Stimulated activated CD8-positive, alpha-beta memory T cell treated with anti-CD3 and anti-CD28 coated beads, Interleukin-15, amount 100 ng/mL, for 24 hours (primary cell): ENCODE measurements around the gene PIPOX.

Experiments
- DNase-seq: peaks from one replicate; pipeline ENCODE4 v3.0.0-alpha.2; 2020; ENCODE audit warnings: low read depth

The PIPOX gene

DNA sequence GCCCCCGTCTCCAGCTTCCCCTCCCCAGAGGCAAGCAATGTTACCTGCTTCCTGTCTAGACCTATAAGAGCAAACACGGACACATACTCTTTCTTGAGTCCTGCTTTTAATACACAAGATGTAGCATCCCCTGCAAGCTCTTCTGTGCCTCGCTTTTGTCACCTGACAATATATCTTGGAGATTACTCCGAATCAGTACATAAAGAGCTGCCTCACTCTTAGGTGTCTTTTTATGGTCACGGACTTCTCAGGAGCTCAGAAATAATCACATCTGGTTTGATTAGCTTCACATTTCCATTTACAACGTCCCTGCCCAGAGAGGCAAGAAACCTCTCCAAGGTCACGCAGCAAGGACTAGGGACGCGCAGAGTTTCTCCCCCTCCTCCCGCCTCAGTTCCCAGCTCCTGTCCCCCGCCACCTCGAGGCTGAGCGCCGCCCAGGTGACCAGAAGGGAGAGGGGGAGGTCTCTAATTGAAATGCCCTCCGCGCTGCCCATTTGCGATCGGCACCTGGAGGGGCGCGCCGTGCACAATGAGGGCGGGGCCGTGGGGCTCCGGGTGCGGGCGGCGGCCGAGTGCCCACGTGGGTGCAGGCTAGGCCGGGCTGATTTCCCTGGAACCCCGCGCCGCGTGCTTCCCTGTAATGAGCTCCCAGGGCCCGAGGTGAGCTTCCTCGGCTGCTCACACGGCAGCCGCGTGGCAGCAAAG lies 23.3 kb upstream of the PIPOX start:
- DNase-seq = no peak

- no peak for DNase-seq
Observed at GRCh38 chr17:29020576-29020975, 22.4 kb upstream of the PIPOX start.

GRCh38 chr17:29021226-29021625 lies 21.7 kb upstream of the PIPOX start:
- DNase-seq = no peak

DNA sequence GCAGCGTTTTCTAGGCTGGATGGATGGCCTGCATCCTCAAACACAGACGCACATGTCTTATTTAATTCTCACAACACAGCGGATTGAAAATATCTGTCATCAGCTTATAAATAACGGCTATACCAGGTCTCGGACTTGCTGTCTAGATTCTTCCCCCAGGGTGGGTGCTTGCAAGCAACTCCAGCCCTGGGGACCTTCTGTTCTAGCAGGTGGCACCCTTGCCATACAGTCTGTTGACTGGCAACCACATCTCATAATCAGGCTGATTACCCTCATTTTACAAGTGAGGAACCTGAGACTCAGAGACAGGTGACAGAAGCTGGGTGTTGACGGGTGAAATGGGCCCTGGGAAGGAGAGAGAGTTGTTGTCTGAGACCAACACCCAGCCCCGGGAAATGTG lies 20.9 kb upstream of the PIPOX start:
- no peak for DNase-seq

GRCh38 chr17:29024316-29024952 lies 18.5 kb upstream of the PIPOX start:
- DNase-seq = no peak

DNA sequence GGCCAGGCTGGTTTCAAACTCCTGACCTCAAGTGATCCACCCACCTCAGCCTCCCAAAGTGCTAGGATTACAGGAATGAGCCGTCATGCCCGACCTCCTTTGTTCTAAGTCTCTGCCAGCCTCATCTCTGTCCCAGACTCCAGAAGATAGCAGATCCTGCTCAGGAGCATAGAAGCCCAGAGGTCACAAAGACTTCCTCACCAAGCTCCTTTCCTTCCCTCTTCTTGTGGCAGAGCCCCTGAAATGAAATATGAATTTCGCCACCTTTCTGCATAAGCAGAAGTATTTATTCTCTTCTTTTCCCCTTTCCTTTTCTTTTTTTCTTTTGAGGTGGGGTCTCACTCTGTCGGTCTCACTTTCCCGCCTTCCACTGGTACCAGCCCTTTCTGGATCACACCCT lies 11.5 kb upstream of the PIPOX start:
- no peak for DNase-seq

DNA sequence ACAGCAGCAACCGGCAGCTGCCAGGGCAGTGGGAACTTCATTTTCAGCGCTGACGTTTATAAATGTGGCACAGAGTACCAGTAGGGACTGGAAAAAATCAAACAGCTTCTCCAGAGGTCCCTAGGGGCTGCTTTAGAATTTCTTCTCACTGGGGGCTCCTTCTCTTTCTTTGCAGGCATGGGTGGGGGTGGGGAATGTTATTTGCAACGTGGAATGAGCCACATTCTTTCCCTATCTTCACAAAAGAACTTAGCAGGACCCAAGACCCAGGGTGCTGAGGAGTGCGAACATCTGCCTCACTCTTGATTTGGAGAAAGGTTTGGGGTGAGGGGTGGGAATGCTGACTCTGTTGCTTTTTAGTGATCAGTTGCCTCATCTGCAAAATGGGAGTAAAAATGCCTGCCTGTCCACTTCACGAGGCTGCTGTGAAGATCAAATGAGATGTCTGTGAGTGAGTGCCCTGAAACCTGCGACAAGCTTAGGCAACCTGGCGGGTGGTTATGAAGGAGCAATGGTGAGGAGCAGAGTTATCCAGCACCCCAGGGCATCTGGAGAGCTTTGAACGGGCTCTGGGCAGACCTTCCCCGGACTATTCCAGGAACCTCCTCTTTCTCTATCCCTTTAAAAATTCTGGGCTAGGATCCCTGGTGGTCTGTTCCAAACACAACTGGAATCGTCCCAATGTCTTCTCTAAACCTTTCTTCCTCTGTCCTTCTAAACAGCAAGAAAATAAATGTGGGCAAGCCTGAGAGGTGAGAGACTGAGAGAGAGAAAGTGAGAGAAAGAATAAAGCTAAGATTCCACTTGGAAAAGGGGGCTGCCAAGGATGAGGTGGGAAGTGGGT lies 10.7 kb upstream of the PIPOX start:
- DNase-seq = no peak

DNA sequence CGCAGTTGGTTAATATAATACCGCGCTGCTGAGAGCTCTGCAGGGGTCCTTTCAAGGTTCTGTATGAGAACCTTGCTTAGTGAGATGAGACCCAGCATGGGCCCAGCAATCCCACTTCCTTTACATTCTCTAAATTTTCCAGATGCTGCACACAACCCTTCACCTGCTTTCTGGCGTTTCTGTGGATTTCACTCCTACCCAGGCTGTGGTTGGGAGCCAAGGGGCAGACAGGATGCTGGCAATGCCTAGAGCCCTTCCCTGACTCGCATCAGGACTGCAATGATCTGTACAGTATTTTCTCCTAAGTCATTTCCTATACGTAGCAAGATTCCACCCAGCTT lies 10.1 kb upstream of the PIPOX start:
- DNase-seq = no peak

DNA sequence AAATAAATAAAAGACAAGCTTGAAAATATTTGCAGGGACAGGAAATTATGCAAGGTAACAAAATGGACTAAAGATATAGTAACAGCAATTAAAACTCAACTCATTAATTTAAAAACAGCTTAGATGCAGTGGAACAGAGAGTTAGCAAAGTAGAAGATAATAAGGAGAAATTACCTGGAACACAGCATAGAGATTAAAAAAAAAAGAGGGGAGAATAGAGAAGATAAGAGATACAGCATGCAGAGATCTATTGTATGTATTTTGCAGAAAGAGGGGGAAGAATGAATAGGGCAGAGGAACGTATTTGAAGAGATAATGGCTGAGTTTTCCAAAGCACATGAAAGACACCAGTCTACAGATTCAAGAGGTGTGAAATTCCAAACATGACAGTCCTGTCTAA lies 8.4 kb upstream of the PIPOX start:
- no peak for DNase-seq

GRCh38 chr17:29036584-29036983 lies 6.4 kb upstream of the PIPOX start:
- DNase-seq = no peak

- no peak for DNase-seq
Observed at GRCh38 chr17:29037739-29038084, 5.2 kb upstream of the PIPOX start.

GRCh38 chr17:29038085-29038795 lies 4.7 kb upstream of the PIPOX start:
- DNase-seq = no peak

DNA sequence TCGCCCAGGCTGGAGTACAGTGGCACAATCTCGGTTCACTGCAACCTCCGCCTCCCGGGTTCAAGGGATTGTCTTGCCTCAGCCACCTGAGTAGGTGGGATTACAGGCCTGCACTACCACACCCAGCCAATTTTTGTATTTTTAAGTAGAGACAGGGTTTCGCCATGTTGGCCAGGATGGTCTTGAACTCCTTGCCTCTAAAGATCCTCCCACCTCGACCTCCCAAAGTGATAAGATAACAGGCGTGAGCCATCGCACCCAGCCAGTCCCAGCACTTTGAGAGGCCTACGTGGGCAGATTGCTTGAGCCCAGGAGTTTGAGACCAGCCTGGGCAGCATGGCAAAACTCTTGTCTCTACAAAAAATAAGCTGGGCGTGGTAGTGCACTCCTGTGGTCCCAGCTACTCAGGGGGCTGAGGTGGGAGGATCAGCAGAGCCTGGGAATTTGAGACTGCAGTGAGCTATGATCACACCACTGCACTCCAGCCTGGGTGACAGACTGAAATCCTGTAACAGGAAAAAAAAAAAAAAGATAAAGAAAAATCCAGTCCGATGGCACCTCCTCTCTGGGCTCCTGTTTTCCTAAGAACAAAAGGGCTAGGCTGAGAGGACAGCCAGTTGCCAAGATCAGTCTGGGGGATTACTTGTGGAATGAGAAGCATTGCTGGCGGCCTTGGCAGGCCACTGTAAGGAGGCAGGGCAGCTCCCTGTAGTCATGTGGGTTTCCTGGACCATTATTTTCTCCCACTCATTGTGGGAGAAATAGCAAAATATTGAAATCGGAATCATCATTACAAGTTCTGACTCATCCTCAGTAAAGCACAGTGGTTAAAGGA lies 3.0 kb upstream of the PIPOX start:
- no peak for DNase-seq

DNA sequence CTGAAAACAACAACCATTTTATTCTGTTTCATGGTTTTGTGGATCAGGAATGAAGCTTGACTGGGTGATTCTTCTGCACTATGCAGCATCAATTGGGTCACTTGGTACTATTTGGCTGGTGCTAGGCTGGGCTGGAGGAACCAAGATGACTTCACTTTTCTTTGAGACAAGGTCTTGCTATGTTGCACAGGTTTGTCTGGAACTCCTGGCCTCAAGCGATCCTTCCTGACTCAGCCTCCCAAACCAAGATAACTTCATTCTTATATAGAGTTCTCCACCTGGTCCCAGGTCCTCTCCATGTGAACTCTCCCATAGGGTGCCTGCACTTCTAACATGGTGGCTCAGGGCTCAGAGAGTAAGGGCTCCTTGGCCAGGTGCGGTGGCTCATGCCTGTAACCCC lies 1.9 kb upstream of the PIPOX start:
- DNase-seq = no peak

GRCh38 chr17:29041571-29041970 lies 1.4 kb upstream of the PIPOX start:
- DNase-seq = no peak

DNA sequence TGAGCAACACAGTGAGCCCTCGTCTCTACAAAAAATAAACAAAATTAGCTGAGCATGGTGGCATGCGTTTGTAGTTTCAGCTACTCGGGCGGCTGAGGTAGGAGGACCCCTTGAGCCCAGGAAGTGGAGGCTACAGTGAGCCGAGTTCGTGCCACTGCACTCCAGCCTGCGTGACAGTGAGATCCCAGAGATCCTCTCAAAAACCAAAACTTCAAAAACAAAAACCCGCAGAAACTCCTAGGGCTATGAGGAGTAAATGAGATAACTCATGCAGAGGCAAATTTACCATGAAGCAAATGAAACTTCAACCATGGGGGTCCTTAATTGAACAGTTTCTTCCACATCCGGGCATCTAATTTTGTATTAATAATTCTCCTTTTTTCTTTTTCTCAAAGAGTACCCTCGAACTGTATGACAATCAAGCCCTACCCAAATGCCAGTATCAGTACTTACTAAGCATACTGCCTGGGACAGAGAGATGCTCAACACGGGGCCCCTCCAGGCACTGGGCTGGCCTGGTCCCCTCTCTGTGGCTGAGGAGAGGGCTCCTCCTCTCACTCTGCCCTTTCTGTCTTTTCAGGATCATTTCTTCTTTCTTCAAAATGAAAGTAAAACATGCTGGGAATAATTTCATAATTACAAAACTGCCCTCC lies 789 bp upstream of the PIPOX start:
- DNase-seq = no peak

- no peak for DNase-seq
Observed at GRCh38 chr17:29043539-29044145, 701 bp downstream of the PIPOX start.

DNA sequence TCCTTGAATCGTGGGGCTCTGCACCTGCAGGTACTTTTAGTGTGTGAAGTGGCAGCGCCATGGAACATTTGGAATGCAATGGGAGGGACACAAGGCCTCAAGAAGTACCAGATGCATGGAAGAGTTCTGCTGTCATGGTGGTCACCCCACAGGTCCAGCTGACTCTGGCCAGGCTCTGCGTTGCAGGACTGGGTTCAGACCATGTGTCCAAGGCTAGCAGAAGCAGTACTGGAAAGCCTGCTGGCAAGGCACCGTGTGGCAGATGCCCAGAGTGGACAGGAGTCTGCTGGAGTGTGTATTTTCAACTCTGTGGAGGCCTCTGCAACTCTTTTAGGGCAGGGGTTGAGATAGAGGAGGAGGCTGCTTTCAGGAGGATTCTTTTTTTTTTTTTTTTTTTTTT lies 2.1 kb downstream of the PIPOX start:
- no peak for DNase-seq

DNA sequence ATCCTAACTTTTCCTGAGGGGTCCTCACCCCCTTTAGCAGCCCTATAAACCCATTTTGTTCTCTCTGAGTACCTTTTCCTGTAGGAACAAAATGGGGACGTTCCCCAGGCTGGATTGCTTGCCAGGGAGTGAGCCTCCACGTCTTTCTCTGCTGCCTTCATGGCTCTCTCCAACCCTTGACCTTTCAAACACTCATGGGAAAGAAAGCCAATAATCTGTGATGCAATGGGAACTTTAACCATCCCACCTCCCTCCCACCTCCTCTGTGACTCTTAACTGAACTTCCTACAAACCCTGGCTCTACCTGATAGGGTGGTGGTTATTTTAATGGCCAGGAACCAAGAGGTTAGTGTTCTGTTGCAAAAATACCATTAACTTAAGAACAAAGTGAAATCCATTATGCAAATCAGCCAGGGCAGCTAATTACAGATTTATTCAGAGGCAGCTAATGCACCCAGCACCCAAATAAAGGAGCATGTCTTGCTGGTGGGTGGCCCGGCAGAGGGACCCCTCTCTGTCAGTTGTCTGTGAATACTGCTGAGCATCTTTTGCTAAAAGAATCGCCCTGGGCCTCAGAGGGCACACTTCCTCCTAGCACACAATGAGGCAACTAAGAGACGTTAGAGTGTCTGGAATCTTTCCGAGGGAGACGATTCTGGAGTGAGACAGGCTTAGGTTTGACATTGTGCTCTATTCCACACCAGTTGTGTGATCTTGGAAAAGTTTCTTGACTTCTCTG lies 3.0 kb downstream of the PIPOX start:
- DNase-seq = no peak

- no peak for DNase-seq
Observed at GRCh38 chr17:29046473-29046839, 3.5 kb downstream of the PIPOX start.
